Astrocyte of the spinal cord (primary cell): Measurements from ENCODE around the gene COMMD8.

ENCODE experiments used
- DNase-seq: peaks from one replicate; pipeline ENCODE4 v3.0.0; 2011; ENCODE audit warnings: low read depth, low spot score
- H3K4me3 ChIP-seq: 2 replicates; pipeline ENCODE4 v1.5.1; 2011; ENCODE audit warnings: low read depth, mild to moderate bottlenecking, low read length, moderate library complexity
- in situ Hi-C: cut with HindIII; loops from 2 replicates; pipeline ENCODE4 v1.10.0; 2017; ENCODE audit warnings: low sequenced_read_pairs
- TF ChIP-seq, protein P1 (sequence below): IDR thresholded peaks from 2 replicates; pipeline ENCODE4 v1.5.1; 2012; ENCODE audit warnings: low read depth, mild to moderate bottlenecking, low read length, inconsistent platforms

COMMD8 gene

DNA sequence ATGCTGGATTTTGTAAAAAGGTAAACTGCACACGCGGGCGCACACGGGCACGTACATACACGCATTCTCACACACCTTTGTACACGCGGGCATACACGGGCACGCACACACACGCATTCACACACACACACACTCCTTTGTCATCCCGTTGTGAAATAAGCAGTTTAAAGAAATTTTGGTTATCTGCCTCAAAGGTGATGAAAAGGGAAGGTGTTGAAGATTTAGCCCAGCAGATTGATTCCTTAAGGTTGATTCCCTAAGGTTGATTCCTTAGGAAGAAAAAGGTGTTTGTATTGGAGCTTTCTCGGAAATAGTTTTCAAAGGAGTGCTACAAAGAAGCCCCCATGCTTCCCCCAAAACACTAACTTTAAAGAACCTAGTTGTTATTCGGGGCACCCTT is 22.3 kb upstream of the COMMD8 start:
- peak overlapping the region; percentile 78 for H3K4me3 ChIP-seq
- DNase-seq = peak; percentile 32
- in situ Hi-C loops = no loop called here
- TF ChIP-seq, protein P1, sequence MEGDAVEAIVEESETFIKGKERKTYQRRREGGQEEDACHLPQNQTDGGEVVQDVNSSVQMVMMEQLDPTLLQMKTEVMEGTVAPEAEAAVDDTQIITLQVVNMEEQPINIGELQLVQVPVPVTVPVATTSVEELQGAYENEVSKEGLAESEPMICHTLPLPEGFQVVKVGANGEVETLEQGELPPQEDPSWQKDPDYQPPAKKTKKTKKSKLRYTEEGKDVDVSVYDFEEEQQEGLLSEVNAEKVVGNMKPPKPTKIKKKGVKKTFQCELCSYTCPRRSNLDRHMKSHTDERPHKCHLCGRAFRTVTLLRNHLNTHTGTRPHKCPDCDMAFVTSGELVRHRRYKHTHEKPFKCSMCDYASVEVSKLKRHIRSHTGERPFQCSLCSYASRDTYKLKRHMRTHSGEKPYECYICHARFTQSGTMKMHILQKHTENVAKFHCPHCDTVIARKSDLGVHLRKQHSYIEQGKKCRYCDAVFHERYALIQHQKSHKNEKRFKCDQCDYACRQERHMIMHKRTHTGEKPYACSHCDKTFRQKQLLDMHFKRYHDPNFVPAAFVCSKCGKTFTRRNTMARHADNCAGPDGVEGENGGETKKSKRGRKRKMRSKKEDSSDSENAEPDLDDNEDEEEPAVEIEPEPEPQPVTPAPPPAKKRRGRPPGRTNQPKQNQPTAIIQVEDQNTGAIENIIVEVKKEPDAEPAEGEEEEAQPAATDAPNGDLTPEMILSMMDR = no peak

DNA sequence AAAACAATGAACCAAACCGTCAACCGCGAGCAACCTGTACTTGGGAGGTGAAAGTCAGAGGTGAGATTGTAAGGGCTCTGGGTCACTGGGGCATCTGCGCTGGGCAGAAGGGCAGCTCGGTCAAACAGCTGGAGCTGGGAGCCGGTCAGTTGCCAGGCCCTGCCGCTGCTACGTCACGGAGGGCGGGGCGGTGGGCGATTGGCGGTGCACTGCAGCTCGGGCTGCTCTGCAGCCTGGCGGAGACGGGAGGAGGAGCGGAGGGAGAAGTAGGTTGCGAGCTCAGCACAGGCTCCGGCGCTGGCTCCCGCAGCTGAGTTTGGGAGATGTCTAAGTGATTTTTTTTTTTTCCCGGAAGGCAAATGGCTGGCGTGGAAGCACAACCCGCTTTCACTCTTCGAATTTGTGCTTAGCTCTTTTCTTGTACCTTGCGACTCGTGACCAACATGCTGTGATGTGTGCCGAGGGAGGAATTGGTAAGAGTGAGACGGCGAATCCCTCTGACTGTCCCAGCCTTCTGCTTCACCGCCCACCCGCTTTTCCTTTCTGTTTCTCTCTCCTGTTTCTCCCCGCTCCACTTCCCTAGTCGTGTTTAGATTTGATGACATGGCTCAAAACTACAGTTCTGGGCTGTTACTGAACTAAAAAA is 21.7 kb upstream of the COMMD8 start, which contains the start of gene ATP10D:
ATP10D (plus strand) TSS at position 229 of the 646 bp plus-strand sequence. CDS start 27,266 bp downstream, outside the sequence.
- in situ Hi-C loops = no loop called here
- H3K4me3 ChIP-seq = peak within 1 kb of the TSS; percentile 78
- TF ChIP-seq, protein P1 = peak; percentile 15
- peak; percentile 95 for DNase-seq

DNA sequence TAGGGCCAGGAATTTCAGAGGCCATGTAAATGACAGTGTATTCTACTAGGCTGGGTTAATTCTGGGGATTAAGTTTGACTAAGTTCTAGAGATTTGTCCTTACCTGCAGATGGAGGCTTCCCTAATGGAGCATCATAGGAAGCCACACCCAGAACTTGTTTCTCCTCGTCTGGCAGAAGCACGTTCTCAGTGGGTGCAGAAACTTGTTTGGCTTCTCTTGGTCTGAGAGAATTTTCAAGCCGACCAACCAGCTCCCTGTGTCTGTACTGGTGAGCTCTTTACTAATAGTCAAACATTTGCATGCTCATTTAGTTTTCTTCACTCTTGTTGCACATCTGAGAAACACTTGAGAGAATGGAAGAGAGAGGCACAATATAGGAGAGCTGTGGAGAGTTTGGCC is 20.7 kb upstream of the COMMD8 start:
- in situ Hi-C loops = no loop called here
- TF ChIP-seq, protein P1 = no peak
- H3K4me3 ChIP-seq = no peak overlapping the region
- DNase-seq = no peak

DNA sequence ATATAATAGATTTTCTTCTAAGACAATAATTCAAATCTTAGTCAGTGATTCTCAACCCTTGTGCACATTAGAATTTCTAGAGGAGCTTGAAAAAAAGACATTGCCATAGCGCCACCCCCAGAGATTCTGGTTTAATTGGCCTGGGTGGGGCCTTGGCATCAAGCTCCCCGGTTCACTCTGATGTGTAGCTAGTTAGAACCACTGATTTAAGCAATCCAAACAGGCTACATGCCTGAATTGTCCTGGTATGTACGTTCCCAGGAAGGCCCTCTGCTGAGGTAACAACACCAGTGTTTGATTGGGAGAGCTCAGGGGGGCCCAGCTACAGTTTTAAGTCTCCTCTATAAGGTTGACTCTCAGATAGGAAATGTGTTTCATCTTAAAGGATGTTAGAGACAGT is 20.2 kb upstream of the COMMD8 start:
- DNase-seq = no peak
- no peak overlapping the region for H3K4me3 ChIP-seq
- in situ Hi-C loops = no loop called here
- TF ChIP-seq, protein P1 = no peak

DNA sequence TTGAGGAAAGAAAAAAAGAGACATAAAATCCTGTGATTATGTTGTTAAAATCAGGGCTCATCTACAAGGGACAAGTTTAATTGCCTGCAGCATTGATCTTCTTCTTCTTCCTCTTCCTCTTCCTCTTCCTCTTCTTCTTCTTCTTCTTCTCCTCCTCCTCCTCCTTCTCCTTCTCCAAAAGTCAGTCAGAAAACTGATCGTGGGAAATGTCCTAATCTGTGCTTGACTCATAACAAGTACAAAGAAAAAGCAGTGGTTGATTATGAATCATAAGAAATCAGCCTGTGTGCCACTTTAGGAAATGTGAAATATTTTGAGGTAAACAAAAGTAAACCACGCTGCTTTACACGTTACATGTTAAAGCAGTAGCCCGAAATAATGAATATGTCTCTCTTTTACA is 18.8 kb upstream of the COMMD8 start:
- TF ChIP-seq, protein P1 = no peak
- H3K4me3 ChIP-seq = no peak overlapping the region
- peak; percentile 60 for DNase-seq
- in situ Hi-C loops = no loop called here

DNA sequence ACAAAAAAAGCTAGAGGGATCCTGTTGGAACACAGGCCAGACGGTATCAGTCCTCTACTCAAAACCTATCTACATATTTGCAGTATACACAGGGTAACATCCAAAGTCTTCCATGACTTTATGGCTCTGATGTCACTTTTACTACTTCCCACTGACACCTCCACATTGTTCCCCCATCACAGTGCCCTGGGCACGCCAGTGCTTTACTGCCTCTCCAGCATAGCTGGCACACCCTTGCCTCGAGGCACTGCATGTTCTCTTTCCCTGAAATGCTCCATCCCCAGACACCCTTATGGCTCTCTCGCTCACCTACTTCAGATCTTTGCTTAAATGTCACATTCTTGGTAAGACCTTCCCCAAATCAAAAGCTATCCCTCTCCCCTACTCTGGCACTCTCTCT is 15.3 kb upstream of the COMMD8 start:
- DNase-seq = no peak
- in situ Hi-C loops = no loop called here
- TF ChIP-seq, protein P1 = no peak
- no peak overlapping the region for H3K4me3 ChIP-seq

DNA sequence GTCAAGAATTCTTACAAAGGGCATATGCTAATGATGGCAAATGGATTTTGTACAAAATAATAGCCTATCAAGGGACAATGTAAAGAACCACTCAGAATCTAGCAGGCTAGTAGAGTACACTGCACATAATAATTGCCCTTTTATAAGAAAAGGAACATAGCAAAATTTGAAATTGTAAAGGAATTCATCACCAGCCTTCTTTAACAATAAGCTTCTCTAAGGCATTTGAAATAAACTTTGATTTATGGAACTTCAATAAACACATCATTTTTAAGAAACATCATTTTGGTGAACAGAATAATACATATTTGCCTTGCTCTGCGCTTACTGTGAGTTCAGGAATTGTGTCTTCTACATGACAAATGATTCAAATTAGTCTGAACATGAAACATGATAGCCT is 11.9 kb upstream of the COMMD8 start:
- H3K4me3 ChIP-seq = no peak overlapping the region
- in situ Hi-C loops = no loop called here
- no peak for DNase-seq
- TF ChIP-seq, protein P1 = no peak
